Left ventricle myocardium inferior (tissue), 1 donor: ENCODE data around the gene KATNIP. TPM values are rescaled to one million over a fixed set of nuclear protein-coding genes. Genes with fewer than 3 reads are reported as not detected.
"Not testable (repeated sequence)": the region's sequence is repeated elsewhere in the genome, so short reads cannot be mapped to it uniquely, and the experiment has no call there.

ENCODE experiments used
- DNase-seq: peaks from one replicate; pipeline ENCODE4 v3.0.0-alpha.2; 2020
- H3K27ac ChIP-seq: fragments of 200-600 bp; replicated peaks from 2 replicates; pipeline ENCODE4 v1.8.0; 2021
- H3K27me3 ChIP-seq: fragments of 200-600 bp; 2 replicates; pipeline ENCODE4 v1.8.0; 2021; ENCODE audit warnings: low read depth
- H3K36me3 ChIP-seq: fragments of 200-600 bp; 2 replicates; pipeline ENCODE4 v1.8.0; 2021
- H3K4me1 ChIP-seq: fragments of 200-600 bp; 2 replicates; pipeline ENCODE4 v1.8.0; 2021
- H3K4me3 ChIP-seq: fragments of 200-600 bp; 2 replicates; pipeline ENCODE4 v1.8.0; 2021; ENCODE audit warnings: mild to moderate bottlenecking, moderate library complexity
- H3K9me3 ChIP-seq: fragments of 200-600 bp; replicated peaks from 2 replicates; pipeline ENCODE4 v1.8.0; 2021
- intact Hi-C: fragments of 100-400 bp; cut with micrococcal nuclease; formaldehyde crosslinking; loops from one replicate; pipeline ENCODE4 v1.11.0; 2022
- total RNA-seq: library from RNA; stranded (reverse); fragmentation: NEBNext Ultra II Directional; extraction: Animal tissue kit (Norgen Biotek cat#: 25700); gene quantifications from one replicate; pipeline ENCODE4 v1.2.1, GENCODE V29; 2021
- TF ChIP-seq, protein P1 (sequence below): fragments of 200-600 bp; IDR thresholded peaks from 2 replicates; pipeline ENCODE4 v1.8.0; 2021; ENCODE audit warnings: antibody characterized with exemption, mild to moderate bottlenecking, borderline replicate concordance
- donor health status: DM: no; HTN: yes; CAD: no; lungs with severe emphysema.

The KATNIP gene
- total RNA-seq, 1 donor from 2014 or later: 12.0 TPM

DNA sequence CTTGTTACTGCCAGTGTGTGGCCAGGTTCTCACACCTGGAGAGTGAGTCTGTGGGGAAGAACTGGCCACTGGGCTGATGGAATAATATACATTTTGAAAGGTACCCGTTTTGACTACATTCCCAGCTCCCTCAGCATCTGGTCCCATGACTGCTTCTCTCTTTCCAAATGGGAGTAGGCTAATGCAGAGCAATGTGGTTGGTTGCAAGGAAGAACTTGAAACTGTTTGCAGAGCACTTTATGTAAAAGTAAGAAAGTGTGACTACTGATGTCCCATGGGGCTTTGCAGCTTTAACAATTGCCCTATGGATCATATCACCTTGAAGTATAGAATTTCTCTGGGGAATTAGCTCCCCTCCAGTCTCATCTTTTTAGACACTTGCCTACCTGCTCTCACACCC, 9.0 kb downstream of the KATNIP start:
- no peak overlapping the region for H3K27ac ChIP-seq
- no peaks in the 10 kb centered on the region for H3K36me3 ChIP-seq
- intact Hi-C loops: no loop called here
- peaks cover 27% of the 10 kb centered on the region for H3K4me1 ChIP-seq
- TF ChIP-seq, protein P1, sequence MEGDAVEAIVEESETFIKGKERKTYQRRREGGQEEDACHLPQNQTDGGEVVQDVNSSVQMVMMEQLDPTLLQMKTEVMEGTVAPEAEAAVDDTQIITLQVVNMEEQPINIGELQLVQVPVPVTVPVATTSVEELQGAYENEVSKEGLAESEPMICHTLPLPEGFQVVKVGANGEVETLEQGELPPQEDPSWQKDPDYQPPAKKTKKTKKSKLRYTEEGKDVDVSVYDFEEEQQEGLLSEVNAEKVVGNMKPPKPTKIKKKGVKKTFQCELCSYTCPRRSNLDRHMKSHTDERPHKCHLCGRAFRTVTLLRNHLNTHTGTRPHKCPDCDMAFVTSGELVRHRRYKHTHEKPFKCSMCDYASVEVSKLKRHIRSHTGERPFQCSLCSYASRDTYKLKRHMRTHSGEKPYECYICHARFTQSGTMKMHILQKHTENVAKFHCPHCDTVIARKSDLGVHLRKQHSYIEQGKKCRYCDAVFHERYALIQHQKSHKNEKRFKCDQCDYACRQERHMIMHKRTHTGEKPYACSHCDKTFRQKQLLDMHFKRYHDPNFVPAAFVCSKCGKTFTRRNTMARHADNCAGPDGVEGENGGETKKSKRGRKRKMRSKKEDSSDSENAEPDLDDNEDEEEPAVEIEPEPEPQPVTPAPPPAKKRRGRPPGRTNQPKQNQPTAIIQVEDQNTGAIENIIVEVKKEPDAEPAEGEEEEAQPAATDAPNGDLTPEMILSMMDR: no peak
- DNase-seq: no peak
- H3K4me3 ChIP-seq: no peak overlapping the region
- no peaks in the 10 kb centered on the region for H3K27me3 ChIP-seq
- H3K9me3 ChIP-seq: no peaks in the 10 kb centered on the region

DNA sequence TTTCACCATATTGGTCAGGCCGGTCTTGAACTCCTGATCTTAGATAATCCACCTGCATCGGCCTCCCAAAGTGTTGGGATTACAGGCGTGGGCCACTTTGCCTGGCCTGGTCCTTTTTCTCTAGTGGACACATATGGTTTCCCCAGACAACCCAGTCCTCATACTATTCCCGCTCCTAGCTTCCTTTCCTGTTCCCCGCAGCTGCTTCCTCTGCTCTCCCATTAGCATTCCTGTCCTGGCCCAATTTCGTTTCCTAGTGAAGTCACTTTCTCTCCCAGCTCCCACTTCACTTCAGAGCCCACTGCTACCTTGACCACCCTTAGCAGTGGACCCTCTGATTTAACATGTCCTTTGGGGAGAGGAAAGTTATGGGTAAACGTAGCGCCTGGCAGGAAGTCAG, 11.3 kb downstream of the KATNIP start:
- H3K27ac ChIP-seq: peak overlapping the region; percentile 46
- H3K36me3 ChIP-seq: no peaks in the 10 kb centered on the region
- no peaks in the 10 kb centered on the region for H3K27me3 ChIP-seq
- no peaks in the 10 kb centered on the region for H3K9me3 ChIP-seq
- intact Hi-C loops: no loop called here
- H3K4me3 ChIP-seq: no peak overlapping the region
- H3K4me1 ChIP-seq: peaks cover 36% of the 10 kb centered on the region
- no peak for DNase-seq
- TF ChIP-seq, protein P1: no peak

DNA sequence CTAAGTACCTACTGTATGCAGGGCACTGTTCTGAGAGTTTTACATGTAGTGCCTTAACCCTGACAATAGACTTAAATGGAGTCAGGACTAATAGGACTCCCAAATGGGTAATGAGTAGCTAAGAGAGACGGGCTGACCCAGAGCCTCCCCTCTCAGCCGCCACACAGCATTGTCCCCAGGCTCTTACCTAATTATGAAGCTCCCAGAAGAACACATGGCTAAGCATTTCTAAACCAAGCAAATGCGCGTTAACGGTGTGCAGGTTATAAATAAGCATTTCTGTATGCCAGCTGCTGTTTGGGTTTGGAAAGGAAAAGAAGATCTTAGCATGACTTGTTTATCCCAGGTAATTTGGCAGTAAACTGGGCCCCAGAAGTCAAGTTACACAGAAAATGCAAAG, 14.3 kb downstream of the KATNIP start:
- no peaks in the 10 kb centered on the region for H3K36me3 ChIP-seq
- TF ChIP-seq, protein P1: no peak
- H3K4me3 ChIP-seq: no peak overlapping the region
- intact Hi-C loops: no loop called here
- H3K9me3 ChIP-seq: no peaks in the 10 kb centered on the region
- H3K27me3 ChIP-seq: no peaks in the 10 kb centered on the region
- no peak overlapping the region for H3K27ac ChIP-seq
- peaks cover 36% of the 10 kb centered on the region for H3K4me1 ChIP-seq
- no peak for DNase-seq

DNA sequence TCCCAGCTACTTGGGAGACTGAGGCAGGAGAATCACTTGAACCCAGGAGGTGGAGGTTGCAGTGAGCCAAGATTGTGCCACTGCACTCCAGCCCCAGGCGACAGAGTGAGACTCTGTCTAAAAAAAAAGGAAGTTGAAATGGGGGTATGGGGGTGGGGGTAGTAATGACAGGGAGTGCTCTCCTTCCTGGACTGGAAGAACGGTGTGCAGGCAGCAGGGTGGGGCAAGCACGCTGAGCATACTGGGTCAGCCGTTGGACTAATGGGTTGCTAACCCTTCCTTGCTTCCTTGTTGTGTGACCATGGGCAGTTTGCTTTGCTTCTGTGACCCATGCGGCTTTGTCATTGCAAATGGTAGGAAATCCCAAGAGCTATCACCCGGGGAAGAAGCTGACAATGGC, 16.5 kb downstream of the KATNIP start:
- H3K27ac ChIP-seq: no peak overlapping the region
- H3K4me1 ChIP-seq: peaks cover 23% of the 10 kb centered on the region
- no peak overlapping the region for H3K4me3 ChIP-seq
- TF ChIP-seq, protein P1: no peak
- no peaks in the 10 kb centered on the region for H3K9me3 ChIP-seq
- intact Hi-C loops: no loop called here
- H3K27me3 ChIP-seq: no peaks in the 10 kb centered on the region
- DNase-seq: no peak
- H3K36me3 ChIP-seq: no peaks in the 10 kb centered on the region

DNA sequence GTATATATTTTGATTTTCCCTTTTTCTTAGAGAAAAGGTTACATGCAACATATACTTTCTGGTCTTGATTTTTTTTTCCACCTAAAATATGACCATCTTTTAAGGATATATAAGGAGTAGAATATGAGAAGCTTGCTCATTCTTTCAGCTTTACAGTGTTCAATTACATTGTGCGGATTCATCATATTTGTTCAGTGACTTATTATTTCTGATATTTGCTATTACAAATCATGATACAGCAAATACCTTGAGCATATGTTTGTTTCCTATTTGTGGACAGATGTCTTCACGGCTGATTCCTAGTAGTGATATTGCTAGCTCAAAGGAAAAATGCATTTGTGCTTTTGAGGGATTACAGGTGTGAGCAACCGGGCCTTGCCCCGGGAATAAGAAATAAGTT, 18.1 kb downstream of the KATNIP start:
- intact Hi-C loops: no loop called here
- no peaks in the 10 kb centered on the region for H3K27me3 ChIP-seq
- no peak overlapping the region for H3K4me3 ChIP-seq
- H3K9me3 ChIP-seq: no peaks in the 10 kb centered on the region
- no peak overlapping the region for H3K27ac ChIP-seq
- TF ChIP-seq, protein P1: no peak
- no peaks in the 10 kb centered on the region for H3K36me3 ChIP-seq
- no peak for DNase-seq
- H3K4me1 ChIP-seq: peaks cover 30% of the 10 kb centered on the region

DNA sequence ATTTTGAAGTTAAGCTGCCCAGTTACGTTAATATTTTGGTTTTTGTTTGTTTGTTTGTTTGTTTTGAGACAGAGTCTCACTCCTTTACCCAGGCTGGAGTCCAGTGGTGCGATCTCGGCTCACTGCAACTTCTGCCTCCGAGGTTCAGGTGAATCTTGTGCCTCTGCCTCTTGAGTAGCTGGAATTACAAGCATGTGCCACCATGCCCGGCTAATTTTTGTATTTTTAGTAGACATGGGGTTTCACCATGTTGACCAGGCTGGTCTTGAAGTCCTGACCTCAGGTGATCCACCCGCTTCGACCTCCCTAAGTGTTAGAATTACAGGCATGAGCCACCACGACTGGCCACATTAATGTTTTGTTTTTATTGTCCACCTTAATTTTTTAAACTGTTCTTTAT, 21.0 kb downstream of the KATNIP start:
- DNase-seq, H3K27me3 ChIP-seq, intact Hi-C loops, H3K4me3 ChIP-seq, H3K36me3 ChIP-seq, H3K9me3 ChIP-seq, H3K27ac ChIP-seq: not testable (repeated sequence)
- peaks cover 15% of the 10 kb centered on the region for H3K4me1 ChIP-seq
